PC-9 (cell line): ENCODE results near the gene ADCY3. TPM values are rescaled to one million over a fixed set of nuclear protein-coding genes. Genes with fewer than 3 reads are reported as not detected.

Source experiments
- BruUV-seq: library from RNA; stranded (reverse); fragments of 400-500 nt; replicated peaks from 2 replicates; lab custom pipeline; 2021; lab: Mats Ljungman, UMichigan
- CTCF ChIA-PET: fragments of 300-600 bp; sonication (Branson Sonifier 250); formaldehyde crosslinking; loops from one replicate; lab custom pipeline; 2022; ENCODE audit warnings: antibody characterized with exemption; lab: Charles Lee
- POLR2A ChIA-PET: fragments of 300-600 bp; sonication (Branson Sonifier 250); formaldehyde crosslinking; loops from one replicate; lab custom pipeline; 2022; ENCODE audit warnings: antibody characterized with exemption; ENCODE audit not compliant: unreplicated experiment; lab: Charles Lee
- DNase-seq, 2 experiments: peaks; one replicate each; pipeline versions ENCODE4 v3.0.0 to v3.0.0-alpha.2; 2015 to 2022; ENCODE audit warnings: mixed read lengths in 1 of 2
- H2AFZ ChIP-seq: fragments of 200-600 bp; sonication (generic); 2 replicates; pipeline ENCODE4 v1.8.1; 2017; ENCODE audit warnings: antibody characterized with exemption
- H3F3A ChIP-seq: fragments of 200-600 bp; sonication (generic); 2 replicates; pipeline ENCODE4 v1.8.1; 2017; ENCODE audit warnings: antibody characterized with exemption, mild to moderate bottlenecking, low read depth; ENCODE audit not compliant: insufficient read depth
- H3K27ac ChIP-seq: fragments of 200-600 bp; sonication (generic); 2 replicates; pipeline ENCODE4 v1.6.1; 2016; ENCODE audit warnings: mixed run types
- H3K27me3 ChIP-seq: fragments of 200-600 bp; sonication (generic); 2 replicates; pipeline ENCODE4 v1.6.1; 2016; ENCODE audit warnings: low read depth, mixed run types; ENCODE audit not compliant: insufficient read depth
- H3K36me3 ChIP-seq: fragments of 200-600 bp; sonication (generic); 2 replicates; pipeline ENCODE4 v1.6.1; 2016; ENCODE audit warnings: low read depth, mixed run types
- H3K4me1 ChIP-seq: fragments of 200-600 bp; sonication (generic); replicated peaks from 2 replicates; pipeline ENCODE4 v1.6.1; 2016; ENCODE audit warnings: mixed run types; ENCODE audit not compliant: insufficient read depth
- H3K4me2 ChIP-seq: fragments of 200-600 bp; sonication (generic); 2 replicates; pipeline ENCODE4 v1.6.1; 2017; ENCODE audit warnings: mixed run types
- H3K4me3 ChIP-seq: fragments of 200-600 bp; sonication (generic); 2 replicates; pipeline ENCODE4 v1.6.1; 2016; ENCODE audit warnings: mixed run types
- H3K79me2 ChIP-seq: fragments of 200-600 bp; sonication (generic); 2 replicates; pipeline ENCODE4 v1.6.1; 2017; ENCODE audit warnings: low read depth, mixed run types
- H3K9me2 ChIP-seq: fragments of 200-600 bp; sonication (generic); 2 replicates; pipeline ENCODE4 v1.8.1; 2017; ENCODE audit warnings: mild to moderate bottlenecking; ENCODE audit not compliant: insufficient read depth
- H3K9me3 ChIP-seq: fragments of 200-600 bp; sonication (generic); 2 replicates; pipeline ENCODE4 v1.8.1; 2016; ENCODE audit warnings: low read depth; ENCODE audit not compliant: insufficient read depth
- H4K20me1 ChIP-seq: fragments of 200-600 bp; sonication (generic); 2 replicates; pipeline ENCODE4 v1.8.1; 2017; ENCODE audit not compliant: insufficient read depth
- CTCF ChIP-seq: fragments of 200-600 bp; sonication (generic); conservative IDR thresholded peaks from 2 replicates; pipeline ENCODE4 v1.6.1; 2017; ENCODE audit warnings: mixed run types, antibody characterized with exemption, mild to moderate bottlenecking, moderate library complexity
- EZH2 ChIP-seq: fragments of 200-600 bp; sonication (generic); IDR thresholded peaks from 2 replicates; pipeline ENCODE4 v1.8.0; 2017; ENCODE audit warnings: antibody characterized with exemption, low read depth
- intact Hi-C: fragments of 100-400 bp; cut with micrococcal nuclease; formaldehyde crosslinking; loops from one replicate; pipeline ENCODE4 v1.10.0; 2022; ENCODE audit not compliant: unreplicated experiment
- total RNA-seq: library from RNA; stranded (reverse); gene quantifications from 2 replicates; pipeline ENCODE4 v1.2.3, GENCODE V29; 2021

ADCY3 gene
- total RNA-seq, 1 experiment from 2014 or later, result 46.3 TPM

GRCh38 chr2:24910245-24910644 lies 9.8 kb downstream of the ADCY3 start:
- H3K79me2 ChIP-seq, result no peaks in the 10 kb centered on the region
- H3K27me3 ChIP-seq, result no peaks in the 10 kb centered on the region
- H3K9me2 ChIP-seq, result no peaks in the 10 kb centered on the region
- H3K4me3 ChIP-seq, result no peak overlapping the region
- H3K4me1 ChIP-seq, result no peaks in the 10 kb centered on the region
- intact Hi-C loops, result no loop called here
- 0 out of 2 replicates have a peak, but pooled peaks cover 4% of the 10 kb centered on the region for H3K36me3 ChIP-seq
- H3K9me3 ChIP-seq, result no peaks in the 10 kb centered on the region
- H4K20me1 ChIP-seq, result no peaks in the 10 kb centered on the region
- no peaks in the 10 kb centered on the region for H3F3A ChIP-seq
- no TSS peak for BruUV-seq
- no peak overlapping the region for H3K27ac ChIP-seq
- POLR2A ChIA-PET, result interaction anchor here (0.6 kb wide), 1 partner anchor 967 kb away, joined by 18 read pairs; no protein-coding TSS in a partner anchor
- H2AFZ ChIP-seq, result no peak overlapping the region
- CTCF ChIA-PET, result no interaction called here
- no peak for DNase-seq
- H3K4me2 ChIP-seq, result no peak overlapping the region
- TF ChIP-seq EZH2 (no peak), CTCF (no peak)

- H3K36me3 ChIP-seq, result 0 out of 2 replicates have a peak, but pooled peaks cover 4% of the 10 kb centered on the region
- H3K4me1 ChIP-seq, result no peaks in the 10 kb centered on the region
- no peaks in the 10 kb centered on the region for H4K20me1 ChIP-seq
- BruUV-seq, result no TSS peak
- POLR2A ChIA-PET, result no interaction called here
- no peaks in the 10 kb centered on the region for H3F3A ChIP-seq
- no peak overlapping the region for H2AFZ ChIP-seq
- H3K27me3 ChIP-seq, result no peaks in the 10 kb centered on the region
- no peaks in the 10 kb centered on the region for H3K9me2 ChIP-seq
- no peak overlapping the region for H3K4me3 ChIP-seq
- intact Hi-C loops, result no loop called here
- no peak for DNase-seq
- H3K9me3 ChIP-seq, result no peaks in the 10 kb centered on the region
- no peak overlapping the region for H3K4me2 ChIP-seq
- H3K79me2 ChIP-seq, result no peaks in the 10 kb centered on the region
- CTCF ChIA-PET, result no interaction called here
- TF ChIP-seq CTCF (no peak), EZH2 (no peak)
- no peak overlapping the region for H3K27ac ChIP-seq
Observed at GRCh38 chr2:24909555-24910177, 10.4 kb downstream of the ADCY3 start.

- TF ChIP-seq CTCF (no peak), EZH2 (no peak)
- Histone ChIP-seq H4K20me1 (no peaks in the 10 kb centered on the region), H3K4me2 (no peak overlapping the region), H3K27ac (no peak overlapping the region), H3K4me3 (no peak overlapping the region), H3K79me2 (no peaks in the 10 kb centered on the region), H3K36me3 (0 out of 2 replicates have a peak, but pooled peaks cover 4% of the 10 kb centered on the region), H3F3A (no peaks in the 10 kb centered on the region), H2AFZ (no peak overlapping the region), H3K4me1 (no peaks in the 10 kb centered on the region), H3K27me3 (no peaks in the 10 kb centered on the region), H3K9me3 (no peaks in the 10 kb centered on the region), H3K9me2 (no peaks in the 10 kb centered on the region)
- no TSS peak for BruUV-seq
- ChIA-PET CTCF (interaction anchor here (0.7 kb wide), 1 partner anchor 1596 kb away, joined by 5 read pairs; no protein-coding TSS in a partner anchor), POLR2A (no interaction called here)
- intact Hi-C loops, result no loop called here
- no peak for DNase-seq
Observed at GRCh38 chr2:24908461-24908901, 11.6 kb downstream of the ADCY3 start.
